Astrocyte of the cerebellum (primary cell): ENCODE measurements around the gene LHPP.

Experiments used
- DNase-seq: peaks from one replicate; pipeline ENCODE4 v3.0.0-alpha.2; 2011; ENCODE audit warnings: low read depth
- H3K4me3 ChIP-seq: 2 replicates; pipeline ENCODE4 v1.5.1; 2011; ENCODE audit warnings: mild to moderate bottlenecking, low read depth, low read length, moderate library complexity
- in situ Hi-C: cut with HindIII; loops from 2 replicates; pipeline ENCODE4 v1.10.0; 2017; ENCODE audit warnings: low sequenced_read_pairs
- TF ChIP-seq, protein P1 (sequence below): IDR thresholded peaks from 2 replicates; pipeline ENCODE4 v1.5.1; 2012; ENCODE audit warnings: low read length, low read depth, moderate library complexity, mild to moderate bottlenecking; ENCODE audit errors: missing control alignments

LHPP gene

DNA sequence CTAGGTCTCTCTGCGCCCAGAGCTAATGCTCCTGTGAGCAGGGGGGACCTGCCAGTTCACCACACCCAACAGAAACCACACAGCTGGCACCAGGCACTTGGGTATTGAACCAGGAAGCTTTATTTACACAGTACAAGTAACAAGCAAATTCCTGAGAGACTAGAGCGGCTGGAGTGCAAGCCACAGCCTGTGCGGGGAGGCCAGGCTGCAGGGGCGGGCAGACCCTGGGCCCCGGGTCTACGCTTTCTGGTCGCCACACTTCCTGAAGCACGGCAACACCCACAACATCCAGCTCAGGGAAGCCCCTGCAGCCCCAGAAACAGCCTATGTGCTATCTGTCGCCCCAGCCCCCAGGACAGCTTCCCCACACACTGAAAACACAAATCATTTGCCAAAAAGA is 157.6 kb downstream of the LHPP start:
- DNase-seq, result no peak
- in situ Hi-C loops, result loop anchor here (5.0 kb wide), 1 partner anchor 43 kb away; no protein-coding TSS in a partner anchor
- TF ChIP-seq, protein P1, sequence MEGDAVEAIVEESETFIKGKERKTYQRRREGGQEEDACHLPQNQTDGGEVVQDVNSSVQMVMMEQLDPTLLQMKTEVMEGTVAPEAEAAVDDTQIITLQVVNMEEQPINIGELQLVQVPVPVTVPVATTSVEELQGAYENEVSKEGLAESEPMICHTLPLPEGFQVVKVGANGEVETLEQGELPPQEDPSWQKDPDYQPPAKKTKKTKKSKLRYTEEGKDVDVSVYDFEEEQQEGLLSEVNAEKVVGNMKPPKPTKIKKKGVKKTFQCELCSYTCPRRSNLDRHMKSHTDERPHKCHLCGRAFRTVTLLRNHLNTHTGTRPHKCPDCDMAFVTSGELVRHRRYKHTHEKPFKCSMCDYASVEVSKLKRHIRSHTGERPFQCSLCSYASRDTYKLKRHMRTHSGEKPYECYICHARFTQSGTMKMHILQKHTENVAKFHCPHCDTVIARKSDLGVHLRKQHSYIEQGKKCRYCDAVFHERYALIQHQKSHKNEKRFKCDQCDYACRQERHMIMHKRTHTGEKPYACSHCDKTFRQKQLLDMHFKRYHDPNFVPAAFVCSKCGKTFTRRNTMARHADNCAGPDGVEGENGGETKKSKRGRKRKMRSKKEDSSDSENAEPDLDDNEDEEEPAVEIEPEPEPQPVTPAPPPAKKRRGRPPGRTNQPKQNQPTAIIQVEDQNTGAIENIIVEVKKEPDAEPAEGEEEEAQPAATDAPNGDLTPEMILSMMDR, result no peak
- H3K4me3 ChIP-seq, result no peak overlapping the region

DNA sequence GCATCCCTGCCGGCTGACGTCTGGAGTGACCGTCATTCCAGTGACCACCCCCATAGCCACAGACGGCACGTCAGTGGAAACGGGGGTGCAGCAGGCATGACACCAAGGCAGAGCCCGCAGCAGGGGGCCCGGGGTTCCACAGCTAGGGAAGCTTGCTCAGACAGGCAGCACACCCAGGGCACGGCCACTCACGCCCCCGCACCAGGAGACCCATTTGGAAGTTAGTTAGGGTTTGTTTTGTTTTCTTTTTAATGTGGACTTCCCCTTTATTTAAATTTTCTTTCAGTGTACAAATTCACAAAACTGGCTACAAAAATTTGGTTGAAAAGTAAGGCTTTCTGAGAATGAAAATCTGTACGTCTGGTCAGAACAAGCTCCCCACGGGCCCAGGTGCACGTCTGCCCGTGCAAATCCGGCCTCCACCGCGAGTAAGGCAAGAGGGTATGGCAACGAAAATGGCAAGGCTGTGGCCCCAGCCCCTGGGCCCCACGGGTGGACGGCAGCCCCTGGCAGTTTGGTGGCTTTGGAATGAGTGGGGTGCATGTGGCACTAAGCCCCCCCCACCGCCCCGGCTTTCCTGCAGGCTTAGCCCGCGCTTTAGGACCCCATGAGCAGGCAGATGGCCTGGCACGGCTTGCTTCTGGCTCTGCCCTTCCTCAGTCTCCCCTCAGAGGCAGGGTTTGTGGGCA is 158.3 kb downstream of the LHPP start:
- no peak for DNase-seq
- in situ Hi-C loops, result loop anchor here (5.0 kb wide), 1 partner anchor 42 kb away; no protein-coding TSS in a partner anchor
- no peak overlapping the region for H3K4me3 ChIP-seq
- TF ChIP-seq, protein P1, result no peak

- TF ChIP-seq, protein P1, result no peak
- H3K4me3 ChIP-seq, result no peak overlapping the region
- no peak for DNase-seq
- in situ Hi-C loops, result no loop called here
These were observed 160.0 kb downstream of the LHPP start for GRCh38 chr10:124621637-124622036.

DNA sequence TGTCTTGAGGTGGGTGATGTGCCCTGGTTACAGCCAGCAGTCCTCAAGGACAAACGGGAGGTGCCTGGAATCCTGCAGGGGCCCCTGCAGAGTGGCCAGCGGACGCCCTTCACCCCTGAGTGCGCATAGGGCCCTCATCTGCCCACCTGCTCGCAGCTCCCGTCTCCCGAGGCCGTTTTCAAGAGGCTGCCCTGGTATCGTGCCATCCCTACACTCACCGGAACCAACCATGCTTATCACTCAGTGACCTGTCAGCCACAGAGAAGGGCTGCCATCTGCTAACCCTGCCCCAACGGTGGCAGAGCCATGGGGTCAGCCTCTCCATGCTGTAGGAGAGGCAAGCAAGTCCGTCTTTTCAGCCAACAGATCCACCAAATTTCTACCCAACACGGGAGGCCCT is 160.5 kb downstream of the LHPP start:
- in situ Hi-C loops, result no loop called here
- DNase-seq, result no peak
- TF ChIP-seq, protein P1, result no peak
- no peak overlapping the region for H3K4me3 ChIP-seq

DNA sequence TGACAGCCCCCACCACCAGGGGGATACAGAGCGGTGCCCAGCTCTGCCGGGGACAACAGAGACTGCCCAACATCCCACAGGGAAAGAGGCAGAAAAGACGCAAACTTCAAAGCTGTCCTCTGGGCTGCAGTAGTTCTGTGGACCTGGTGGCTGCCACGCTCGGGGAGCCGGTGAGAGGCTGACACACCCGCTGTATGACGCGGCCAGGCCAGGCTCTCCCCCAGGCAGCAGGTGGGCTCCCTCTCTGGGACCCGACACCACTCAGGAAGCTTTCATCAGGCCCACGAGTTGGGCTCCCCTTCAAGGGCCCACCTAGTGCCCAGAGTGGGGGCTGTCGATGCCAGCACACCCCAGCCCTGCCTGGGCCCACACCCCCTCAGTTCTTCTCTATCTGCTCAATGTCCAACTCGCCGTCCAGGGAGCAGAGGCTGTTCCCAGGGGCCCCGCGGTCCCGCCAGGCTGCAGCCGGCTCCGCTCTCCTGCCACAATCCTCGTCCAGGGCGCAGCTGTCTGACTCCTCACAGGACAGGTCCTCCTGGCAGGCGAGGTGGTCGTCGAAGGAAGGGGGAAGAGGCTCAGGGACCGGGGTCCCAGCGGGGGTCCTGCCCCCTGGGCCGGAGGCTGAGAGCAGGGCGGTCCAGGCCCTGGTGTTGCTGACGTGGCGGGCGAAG is 161.4 kb downstream of the LHPP start:
- TF ChIP-seq, protein P1, result no peak
- H3K4me3 ChIP-seq, result no peak overlapping the region
- DNase-seq, result no peak
- in situ Hi-C loops, result no loop called here

- no peak for DNase-seq
- no peak overlapping the region for H3K4me3 ChIP-seq
- TF ChIP-seq, protein P1, result no peak
- in situ Hi-C loops, result no loop called here
These were observed 162.4 kb downstream of the LHPP start for GRCh38 chr10:124624006-124624405.
